T-helper 1 cell treated with Interleukin-12 subunit alpha and Interleukin-12 subunit beta and Interleukin-4 antibody, amounts not matched to agents 30 ng/mL and 1 ng/mL, for 36 hours (primary cell): ENCODE data around the gene ADGRD2. TPM values are rescaled to one million over a fixed set of nuclear protein-coding genes. Genes with fewer than 3 reads are reported as not detected.
"Not testable (repeated sequence)": the region's sequence is repeated elsewhere in the genome, so short reads cannot be mapped to it uniquely, and the experiment has no call there.

Experiments used
- intact Hi-C: fragments of 100-400 bp; cut with micrococcal nuclease; formaldehyde crosslinking; loops from one replicate; pipeline ENCODE4 v1.15.1; 2024
- total RNA-seq: library from RNA; stranded (reverse); gene quantifications from 2 replicates; pipeline ENCODE4 v1.2.3, GENCODE V29; 2022

ADGRD2 gene, protein sequence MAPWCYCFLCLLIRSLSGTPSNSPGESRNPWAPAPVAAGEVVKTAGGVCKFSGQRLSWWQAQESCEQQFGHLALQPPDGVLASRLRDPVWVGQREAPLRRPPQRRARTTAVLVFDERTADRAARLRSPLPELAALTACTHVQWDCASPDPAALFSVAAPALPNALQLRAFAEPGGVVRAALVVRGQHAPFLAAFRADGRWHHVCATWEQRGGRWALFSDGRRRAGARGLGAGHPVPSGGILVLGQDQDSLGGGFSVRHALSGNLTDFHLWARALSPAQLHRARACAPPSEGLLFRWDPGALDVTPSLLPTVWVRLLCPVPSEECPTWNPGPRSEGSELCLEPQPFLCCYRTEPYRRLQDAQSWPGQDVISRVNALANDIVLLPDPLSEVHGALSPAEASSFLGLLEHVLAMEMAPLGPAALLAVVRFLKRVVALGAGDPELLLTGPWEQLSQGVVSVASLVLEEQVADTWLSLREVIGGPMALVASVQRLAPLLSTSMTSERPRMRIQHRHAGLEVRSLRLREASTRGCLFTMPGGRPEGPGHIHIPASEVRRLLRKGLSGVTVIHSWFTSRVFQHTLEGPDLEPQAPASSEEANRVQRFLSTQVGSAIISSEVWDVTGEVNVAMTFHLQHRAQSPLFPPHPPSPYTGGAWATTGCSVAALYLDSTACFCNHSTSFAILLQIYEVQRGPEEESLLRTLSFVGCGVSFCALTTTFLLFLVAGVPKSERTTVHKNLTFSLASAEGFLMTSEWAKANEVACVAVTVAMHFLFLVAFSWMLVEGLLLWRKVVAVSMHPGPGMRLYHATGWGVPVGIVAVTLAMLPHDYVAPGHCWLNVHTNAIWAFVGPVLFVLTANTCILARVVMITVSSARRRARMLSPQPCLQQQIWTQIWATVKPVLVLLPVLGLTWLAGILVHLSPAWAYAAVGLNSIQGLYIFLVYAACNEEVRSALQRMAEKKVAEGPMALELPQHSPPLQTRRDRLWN
- not detected in 2 replicates for total RNA-seq

GRCh38 chr9:124450241-124450924 lies at the start of gene ADGRD2:
TSS of gene ADGRD2 (plus strand) at chr9:124450451. CDS start at chr9:124451667, 1,216 bp downstream.
- intact Hi-C loops, result no loop called here

DNA sequence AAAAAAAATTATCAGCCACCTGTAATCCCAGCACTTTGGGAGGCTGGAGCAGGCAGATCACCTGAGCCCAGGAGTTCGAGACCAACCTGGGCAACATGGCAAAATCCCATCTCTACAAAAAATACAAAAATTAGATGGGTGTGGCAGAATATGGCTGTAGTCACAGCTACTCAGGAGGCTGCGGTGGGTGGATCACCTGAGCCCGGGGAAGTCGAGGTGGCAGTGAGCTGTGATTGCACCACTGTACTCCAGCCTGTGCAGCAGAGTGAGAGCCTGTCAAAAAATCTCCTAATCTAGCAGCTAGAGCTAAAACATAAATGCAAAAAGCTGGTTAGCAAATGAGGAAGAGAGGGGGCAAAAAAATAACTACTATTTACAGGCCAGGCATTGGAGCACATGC lies 47.0 kb upstream of the ADGRD2 start:
- intact Hi-C loops, result no loop called here

DNA sequence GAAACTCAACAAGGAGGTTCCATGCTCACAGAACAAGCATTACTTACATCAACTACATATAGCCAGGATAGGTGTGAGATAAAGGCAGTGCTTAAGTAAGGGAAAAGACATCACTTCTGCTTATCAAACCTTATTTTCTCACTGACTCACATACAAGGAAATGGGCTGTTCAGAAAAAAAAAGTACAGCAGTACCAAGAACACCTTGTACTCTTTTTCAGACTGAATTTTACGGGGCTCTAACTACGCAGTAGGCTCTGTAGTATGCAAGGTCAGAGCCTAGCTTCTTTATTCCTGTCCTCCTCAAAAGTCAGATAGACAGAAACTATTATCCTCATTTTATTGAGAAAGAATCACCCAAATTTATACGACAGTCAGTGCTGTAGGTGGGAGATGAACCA lies 40.8 kb upstream of the ADGRD2 start:
- intact Hi-C loops, result no loop called here

GRCh38 chr9:124410321-124410913 lies 39.8 kb upstream of the ADGRD2 start:
- intact Hi-C loops, result loop anchor here (10.0 kb wide), 1 partner anchor 454 kb away; the partner anchor contains the start of genes ARPC5L and RPL35

DNA sequence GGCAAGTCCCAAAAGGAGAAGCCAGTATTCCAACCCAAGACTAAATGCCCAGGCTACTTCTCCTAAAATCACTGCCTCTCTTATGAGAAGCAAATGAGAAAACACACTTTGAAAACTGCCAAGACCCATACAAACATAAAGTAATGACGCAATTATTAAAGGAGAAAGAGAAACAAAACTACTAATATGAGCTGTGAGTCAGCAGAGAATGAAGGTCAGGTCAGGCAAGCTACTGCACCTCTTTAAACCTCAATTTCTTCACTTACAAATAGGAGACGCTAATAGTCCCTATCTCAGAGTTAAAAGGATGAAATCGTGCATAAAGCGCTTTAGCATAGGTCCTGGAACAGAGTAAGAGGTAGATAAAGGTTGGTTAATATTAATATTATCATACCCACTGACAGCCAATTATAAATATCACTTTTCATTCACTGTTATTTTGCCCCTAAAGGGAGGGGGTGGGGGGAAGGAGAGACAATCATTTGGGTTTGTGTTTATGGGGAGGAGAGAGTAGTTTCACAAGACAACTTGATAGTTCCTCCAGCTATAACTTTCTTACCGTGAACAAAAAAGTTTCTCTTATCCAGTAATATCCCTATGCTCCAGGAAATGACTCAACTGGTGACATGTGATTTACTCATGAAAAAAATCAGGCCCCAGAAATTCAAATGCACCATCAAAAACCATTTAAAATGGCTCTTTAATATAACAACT lies 38.6 kb upstream of the ADGRD2 start:
- intact Hi-C loops, result loop anchor here (10.0 kb wide), 1 partner anchor 453 kb away; the partner anchor contains the start of genes ARPC5L and RPL35

GRCh38 chr9:124412228-124412575 lies 38.0 kb upstream of the ADGRD2 start:
- intact Hi-C loops, result loop anchor here (10.0 kb wide), 1 partner anchor 453 kb away; the partner anchor contains the start of genes ARPC5L and RPL35

DNA sequence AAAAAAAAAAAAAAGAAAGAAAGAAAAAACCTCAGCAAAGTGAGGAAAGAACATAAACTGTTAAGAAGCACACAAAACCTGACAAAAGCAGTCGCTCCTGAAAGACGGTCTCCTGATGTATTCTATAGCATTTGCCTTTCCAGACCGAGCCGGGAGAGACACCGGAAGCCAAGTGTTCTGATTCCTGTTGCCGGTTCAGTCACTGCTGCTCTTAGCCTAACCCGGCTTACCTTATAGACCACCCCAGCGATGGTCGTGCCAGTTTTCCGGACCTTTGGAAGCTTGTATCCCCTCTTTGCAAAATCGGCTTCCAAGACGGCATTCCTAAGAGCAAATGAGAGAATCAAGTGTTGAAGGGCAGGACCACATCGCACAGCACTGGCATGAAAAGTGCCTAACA lies 35.6 kb upstream of the ADGRD2 start:
- intact Hi-C loops, result loop anchor here (1.0 to 10.0 kb wide), 12 partner anchors 20 to 1587 kb away; partner anchors contain the start of genes ARPC5L, DENND1A, GOLGA1 and NR6A1

GRCh38 chr9:124415102-124415851 lies 35.0 kb upstream of the ADGRD2 start, which contains the start of gene PSMB7:
TSS of gene PSMB7 (minus strand) at chr9:124415442. CDS start at chr9:124415425, 17 bp downstream.
- intact Hi-C loops, result loop anchor here (1.0 to 10.0 kb wide), 12 partner anchors 20 to 1588 kb away; partner anchors contain the start of genes ARPC5L, DENND1A, GOLGA1 and NR6A1

DNA sequence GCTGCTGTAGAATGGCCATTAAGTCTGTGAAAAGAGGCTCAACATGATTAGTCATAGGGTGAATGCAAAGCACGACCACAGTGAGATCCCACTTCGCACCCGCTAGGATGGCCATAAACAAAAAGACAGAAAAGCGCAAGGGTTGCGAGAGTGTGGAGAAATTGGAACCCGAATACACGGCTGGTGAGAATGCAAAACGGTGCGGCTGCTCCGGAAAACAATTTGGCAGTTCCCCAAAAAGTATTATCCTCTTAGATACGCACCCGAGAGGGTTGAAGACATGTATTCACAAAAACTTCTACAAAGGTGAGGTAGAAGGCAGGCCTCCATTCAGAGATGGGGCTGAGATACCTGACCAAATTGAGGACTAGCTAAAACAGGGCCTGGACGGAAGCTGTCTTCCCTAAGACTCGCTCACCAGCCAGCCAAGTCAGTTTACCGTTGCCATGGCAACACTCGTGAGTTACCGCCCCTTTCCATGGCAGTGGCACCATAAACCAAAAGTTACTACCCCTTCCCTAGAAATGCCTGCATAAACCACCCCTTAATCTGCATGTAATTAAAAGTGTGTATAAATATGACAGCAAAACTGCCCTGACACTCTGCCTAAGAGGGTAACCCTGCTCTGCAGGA lies 34.3 kb upstream of the ADGRD2 start:
- intact Hi-C loops, result loop anchor here (1.0 to 10.0 kb wide), 12 partner anchors 21 to 1589 kb away; partner anchors contain the start of genes ARPC5L, DENND1A, GOLGA1 and NR6A1

DNA sequence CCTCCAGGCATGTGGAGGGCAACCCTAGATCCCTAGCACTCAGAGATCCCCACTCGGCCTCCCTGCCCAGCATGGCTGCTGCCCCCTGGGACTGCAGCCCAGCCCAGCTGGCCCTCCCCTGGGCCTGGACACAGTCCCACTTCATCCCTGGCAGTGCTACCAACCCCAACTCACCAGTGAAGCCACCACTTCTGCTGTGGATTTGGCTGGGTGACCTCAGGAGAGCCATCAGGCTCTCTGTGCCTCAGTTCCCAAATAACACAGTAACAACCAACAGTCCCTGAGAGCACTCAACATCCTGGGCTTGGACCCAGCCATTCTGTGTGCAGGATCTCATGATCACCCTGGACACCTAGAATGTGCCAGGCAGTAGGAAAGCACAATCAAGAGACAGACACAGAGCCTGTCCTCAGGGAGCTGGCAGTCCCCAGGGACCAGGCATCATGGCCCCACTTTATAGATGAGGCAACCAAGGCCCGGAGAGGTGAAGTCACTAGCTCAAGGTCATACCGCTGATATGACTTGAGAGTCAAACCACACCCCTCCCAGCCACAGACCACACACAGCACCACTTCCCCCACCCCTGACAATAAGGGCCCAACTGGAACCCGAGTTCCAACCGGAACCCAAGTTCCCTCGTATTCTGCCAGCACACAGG lies 30.3 kb upstream of the ADGRD2 start:
- intact Hi-C loops, result loop anchor here (1.0 to 10.0 kb wide), 7 partner anchors 116 to 1593 kb away; partner anchors contain the start of genes ARPC5L, NR6A1, PDCL and RPL35

DNA sequence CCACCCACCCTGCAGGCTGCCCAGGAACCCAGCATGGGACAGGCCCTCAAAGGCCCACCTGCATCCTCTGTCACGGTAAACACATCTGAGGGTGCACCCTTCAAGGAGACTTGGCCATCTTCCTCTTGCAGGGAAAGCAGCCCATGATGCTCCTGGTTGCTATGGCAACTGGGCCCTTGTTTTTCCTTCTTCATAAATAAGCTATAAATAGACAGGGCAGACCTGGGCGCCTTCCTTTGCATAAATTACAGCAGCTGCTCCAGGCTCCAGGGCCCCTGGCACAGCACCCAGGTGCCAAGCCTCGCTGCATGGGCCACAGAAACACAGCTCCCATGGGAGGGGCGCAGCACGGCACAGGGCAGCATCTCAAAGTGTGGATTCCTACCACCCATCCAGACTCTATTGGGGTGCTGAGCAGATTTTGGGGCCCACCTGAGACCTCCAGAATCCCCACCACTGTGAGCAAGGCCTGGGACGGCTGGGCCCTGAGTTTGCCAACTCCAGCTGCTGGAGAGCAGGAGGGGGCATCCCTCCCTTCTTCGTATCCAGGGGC lies 29.2 kb upstream of the ADGRD2 start:
- intact Hi-C loops, result no loop called here

DNA sequence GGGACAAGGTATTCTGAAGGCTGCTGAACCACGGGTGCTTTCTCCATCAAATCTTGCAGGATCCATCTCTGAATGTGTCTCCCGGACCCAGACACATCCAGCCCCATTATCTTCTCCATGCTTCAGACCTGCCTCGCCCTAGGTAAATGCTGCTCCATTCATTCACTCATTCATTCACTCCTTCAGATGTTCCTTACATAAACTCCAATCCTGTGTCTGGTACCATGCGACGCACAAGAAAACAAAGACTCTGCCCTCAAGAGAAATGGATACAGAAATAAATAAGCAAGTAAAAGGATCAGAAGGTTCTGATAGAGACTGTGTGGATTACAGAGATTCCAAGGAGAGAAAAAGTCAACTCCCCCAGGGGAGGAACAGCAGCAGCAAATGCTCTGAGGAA lies 27.1 kb upstream of the ADGRD2 start:
- intact Hi-C loops, result no loop called here

DNA sequence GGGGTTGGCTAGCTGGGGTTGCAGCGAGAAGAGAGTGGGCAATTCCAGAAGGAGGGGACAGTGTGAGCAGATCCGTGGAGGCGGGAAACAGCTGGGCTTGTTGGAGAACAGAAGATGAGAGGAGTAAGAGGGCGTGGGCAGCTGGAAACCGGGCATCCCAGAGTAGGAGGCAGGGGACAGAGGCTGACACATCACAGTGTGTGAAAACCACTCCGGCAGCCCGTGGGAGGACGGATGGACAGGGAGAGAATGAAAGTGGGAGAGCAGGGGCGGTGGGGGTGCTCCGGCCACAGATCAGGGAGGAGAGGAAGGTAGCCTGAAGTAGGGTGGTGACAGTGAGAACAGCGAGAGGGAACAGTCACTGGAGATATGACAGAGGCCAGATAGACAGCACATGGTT lies 26.7 kb upstream of the ADGRD2 start:
- intact Hi-C loops, result no loop called here

- intact Hi-C loops, result not testable (repeated sequence)
Measured at GRCh38 chr9:124425733-124426132, 24.5 kb upstream of the ADGRD2 start.

DNA sequence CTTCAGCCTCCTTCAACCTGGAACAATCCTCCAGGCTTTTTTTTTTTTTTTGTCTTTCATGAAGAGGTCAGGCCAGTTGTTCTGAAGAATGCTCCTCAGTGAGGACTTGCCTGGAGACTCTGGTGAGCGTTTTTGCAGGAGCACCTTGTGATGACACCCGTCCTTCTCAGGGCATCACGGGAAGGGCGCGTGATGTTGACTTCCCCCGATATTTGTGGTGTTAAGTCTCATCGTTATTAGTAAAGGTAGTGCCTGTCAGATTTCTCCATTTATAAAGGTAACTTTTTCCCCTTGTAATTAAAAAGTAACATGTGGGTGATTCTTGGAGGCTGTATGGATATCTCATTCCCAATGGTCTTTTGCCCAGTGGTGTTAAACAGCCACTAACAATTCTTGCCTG lies 23.9 kb upstream of the ADGRD2 start:
- intact Hi-C loops, result no loop called here

- intact Hi-C loops, result no loop called here
Measured at GRCh38 chr9:124427281-124427680, 23.0 kb upstream of the ADGRD2 start.

- intact Hi-C loops, result no loop called here
Measured at GRCh38 chr9:124428751-124429529, 21.3 kb upstream of the ADGRD2 start.
